Measurements from ENCODE around the gene MMADHC.

The MMADHC gene

DNA sequence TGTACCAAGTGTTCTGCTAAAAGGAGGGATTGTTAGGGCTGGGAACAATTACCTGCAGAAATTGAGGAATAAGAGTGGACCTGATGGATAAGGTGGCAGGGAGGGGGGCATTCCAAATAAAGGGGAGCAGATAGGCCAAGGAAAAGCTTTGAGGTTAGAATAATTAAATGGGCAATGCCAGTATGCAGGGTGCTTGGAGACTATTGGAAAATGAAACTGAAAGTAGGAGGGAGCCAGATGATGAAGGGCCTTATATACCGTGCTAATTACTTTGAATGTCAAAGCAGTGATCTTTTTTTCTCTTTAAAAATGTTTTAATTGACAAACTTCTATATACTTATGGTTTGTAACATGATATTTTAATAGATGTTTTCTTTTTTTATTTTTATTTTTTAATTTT lies 42.9 kb downstream of the MMADHC start:
- no peak for DNase-seq

DNA sequence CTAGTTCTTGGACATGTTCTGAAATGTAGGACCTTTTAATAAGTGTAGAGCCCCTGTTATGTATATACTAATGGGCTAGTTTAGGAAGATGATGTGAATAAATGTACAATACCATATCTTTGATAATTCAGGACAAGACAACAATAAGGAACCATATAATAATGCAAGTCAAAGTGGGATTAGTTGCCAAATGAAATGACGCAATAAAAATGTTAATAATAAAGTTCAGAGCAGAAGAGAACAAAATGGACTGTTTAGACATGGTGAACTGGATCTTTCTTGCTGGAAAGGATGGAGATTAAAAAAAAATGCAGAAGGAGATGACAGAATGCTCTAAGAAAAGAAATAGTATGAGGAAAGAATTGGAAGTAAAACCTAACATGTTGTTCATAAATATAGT lies 43.7 kb downstream of the MMADHC start:
- no peak for DNase-seq

DNA sequence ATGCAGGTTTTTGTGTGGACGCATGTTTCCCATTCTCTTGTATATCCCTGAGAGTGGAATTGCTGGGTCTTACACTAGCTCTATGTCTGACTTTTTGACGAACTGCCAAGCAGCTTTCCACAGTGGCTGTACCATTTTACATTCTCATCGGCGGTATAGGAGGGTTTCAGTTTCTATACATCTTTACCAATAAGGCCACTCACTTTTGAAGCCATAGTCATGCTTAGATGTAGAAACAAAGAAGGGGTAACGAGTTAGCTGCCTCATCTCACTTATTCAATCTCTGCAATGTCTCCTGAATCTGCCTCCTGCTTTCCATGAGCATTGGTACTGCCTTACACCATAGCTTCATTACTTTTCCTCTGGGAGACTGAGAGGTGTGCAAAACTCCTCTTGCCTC lies 47.4 kb downstream of the MMADHC start:
- no peak for DNase-seq

DNA sequence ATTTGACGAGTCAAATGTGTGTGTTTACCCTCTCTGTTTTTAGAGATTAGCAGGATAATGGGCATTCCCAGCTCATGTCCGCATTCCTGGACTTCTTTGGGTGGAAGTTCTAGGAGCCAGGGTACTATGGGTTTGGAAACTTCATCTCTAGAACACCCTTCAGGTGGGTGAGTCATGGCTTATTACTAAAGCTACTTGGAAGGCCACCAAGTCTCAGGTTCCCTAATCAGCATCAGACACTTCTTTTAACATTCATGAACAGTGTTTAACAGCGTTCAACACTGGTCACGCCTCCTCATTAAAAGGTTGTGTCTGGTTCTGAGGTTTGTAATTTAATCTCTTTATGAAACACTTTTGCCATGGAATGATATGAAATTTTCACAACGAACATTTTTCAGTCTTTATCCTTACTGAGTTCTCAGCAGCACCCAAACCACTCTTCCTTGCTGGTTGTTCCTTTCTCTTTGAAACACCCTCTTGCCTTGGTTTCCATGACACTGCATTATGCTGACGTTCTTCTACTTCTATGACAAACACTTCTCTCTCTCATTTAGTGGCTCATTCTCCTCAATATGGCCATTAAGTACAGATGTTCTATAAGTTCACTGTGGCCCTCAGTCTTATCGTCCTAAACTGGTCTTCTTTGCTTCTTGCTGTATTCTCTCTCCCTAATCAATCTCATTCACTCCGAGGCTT lies 49.3 kb downstream of the MMADHC start:
- DNase-seq: peak; percentile 5

DNA sequence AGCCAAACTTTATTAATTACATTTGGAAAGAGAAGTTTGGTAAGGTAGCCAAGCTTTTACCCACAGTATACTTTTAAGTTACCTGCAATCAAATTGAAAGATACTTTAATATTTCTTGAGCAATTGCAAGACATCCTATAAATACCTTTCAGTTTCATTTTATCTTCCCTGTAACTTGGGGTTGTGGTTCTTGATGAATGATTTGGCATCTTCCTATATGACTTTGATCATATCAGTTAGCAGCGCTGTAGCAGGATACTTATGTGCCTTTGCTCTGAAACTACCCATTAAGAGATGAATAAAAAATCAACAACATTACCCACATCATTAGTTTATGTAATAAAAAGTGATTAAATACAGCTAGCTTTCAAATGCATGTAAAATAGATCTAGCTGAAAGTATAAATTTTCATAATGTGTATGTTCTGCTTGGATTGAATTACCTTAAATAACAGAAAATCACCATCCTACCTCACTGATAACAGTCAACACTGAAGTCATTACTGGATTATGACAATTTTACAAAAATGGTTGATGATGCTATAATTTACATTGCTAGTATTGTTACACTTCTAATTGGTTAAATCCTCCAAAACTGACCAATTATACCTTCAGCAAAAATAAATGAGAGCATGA lies 50.4 kb downstream of the MMADHC start:
- DNase-seq: no peak

DNA sequence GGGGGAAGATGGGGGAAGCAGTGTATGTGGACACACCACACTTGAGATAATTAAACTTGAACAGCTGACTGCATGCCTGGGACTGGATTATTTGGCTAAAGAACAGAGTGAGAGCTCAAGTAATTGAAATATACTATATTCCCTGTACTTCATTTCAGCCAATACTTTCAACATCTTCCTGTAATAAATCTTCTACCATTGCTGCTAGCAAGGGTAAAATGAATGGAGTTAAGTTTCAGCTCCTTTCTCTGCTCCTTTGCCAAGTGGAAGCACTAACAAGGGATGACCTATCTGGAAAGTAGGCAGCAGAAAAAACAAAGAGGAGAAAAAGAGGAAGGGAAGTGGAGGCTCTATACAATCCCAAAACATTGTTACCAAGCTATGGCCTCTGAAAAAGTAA lies 50.9 kb downstream of the MMADHC start:
- no peak for DNase-seq

DNA sequence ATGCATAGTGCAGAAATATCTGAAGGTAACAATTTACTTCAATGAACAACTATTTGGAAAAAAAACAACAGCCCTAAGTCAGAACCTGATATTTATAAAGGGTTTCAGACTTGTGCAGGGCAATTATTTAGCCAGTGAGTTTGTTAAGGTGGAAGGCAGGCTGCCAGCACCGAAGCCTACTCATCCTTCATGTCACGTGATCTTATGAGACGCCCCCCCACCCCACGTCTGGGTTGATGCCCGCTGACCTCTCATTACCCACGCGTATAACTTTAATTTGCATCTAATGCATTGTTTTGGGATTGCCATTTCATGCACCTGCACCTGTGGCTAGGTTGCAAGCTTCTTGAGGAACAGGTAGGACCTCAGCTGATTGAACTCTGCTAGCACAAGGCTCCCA lies 52.9 kb downstream of the MMADHC start:
- DNase-seq: no peak

DNA sequence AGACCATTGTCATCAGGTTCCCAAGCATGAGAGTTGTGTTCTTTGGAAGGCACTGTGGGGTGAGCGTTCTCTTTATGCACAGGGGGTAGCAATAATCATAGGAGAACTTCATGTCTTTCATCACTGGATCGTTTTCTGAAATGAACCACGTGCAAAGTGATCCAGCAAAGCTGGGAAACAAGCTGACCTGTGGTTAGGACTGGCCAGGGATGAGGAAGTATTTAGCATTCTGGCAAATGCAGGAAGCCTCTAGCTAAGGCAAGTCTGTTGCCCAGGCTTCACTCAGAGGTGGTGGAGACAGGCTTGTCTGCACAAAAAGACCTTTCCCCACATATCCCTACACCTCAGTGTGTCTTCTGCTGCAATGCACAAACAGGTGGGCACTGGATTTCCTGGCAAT lies 58.6 kb downstream of the MMADHC start:
- DNase-seq: no peak

DNA sequence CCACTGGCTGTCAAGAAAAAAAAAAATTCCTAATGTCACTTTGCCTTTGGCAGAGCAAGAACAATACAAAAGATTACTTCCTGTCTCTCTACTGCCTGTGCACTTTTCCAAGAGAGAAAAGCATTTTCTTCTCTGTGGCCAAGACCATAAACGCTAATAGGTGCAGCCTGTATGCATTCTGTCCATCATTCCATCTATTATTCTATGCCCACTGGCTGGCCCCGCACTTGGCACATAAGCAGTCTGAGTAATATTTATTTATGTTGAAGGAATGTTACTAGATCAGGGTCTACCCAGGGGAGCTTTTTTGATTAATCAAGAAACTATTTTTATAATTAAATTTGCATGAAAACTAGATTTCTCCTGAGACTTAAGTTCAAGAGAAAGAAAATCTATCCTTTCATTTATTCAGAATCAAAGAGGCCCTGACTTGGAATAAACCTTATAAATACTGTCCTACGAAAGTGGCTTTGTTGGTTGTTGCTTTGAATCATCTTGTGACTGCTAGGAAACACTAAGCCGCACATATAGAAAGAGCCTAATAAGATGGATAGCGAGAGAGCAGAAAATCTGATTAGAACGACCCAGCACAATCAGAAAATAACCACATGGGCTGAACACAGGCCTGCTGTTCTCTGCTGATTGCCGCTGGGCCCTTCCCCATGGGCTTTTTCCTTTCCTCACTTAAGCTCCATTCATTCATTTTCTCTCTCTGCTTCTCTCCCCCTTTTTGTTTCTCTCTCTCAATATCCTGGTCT lies 59.4 kb downstream of the MMADHC start:
- DNase-seq: no peak

DNA sequence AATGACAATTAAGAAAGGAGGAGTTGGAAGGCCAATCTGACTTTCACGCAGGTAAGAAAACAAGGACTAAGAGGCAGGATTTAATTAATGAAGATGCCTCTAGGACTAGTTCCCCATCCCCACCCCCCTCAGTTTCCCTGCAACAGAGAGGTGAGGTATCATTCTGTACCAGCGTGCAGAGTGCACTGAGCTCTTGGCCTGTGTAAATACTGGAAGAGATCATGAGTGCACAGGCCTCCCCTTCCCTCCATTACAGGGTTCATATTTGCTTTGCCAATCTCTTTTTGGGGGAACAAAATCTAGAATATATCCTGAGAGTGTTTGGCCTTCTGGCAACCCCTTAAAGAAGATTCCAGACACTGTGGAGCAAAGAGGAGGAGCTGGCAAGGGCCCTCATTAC lies 60.9 kb downstream of the MMADHC start:
- DNase-seq: no peak

DNA sequence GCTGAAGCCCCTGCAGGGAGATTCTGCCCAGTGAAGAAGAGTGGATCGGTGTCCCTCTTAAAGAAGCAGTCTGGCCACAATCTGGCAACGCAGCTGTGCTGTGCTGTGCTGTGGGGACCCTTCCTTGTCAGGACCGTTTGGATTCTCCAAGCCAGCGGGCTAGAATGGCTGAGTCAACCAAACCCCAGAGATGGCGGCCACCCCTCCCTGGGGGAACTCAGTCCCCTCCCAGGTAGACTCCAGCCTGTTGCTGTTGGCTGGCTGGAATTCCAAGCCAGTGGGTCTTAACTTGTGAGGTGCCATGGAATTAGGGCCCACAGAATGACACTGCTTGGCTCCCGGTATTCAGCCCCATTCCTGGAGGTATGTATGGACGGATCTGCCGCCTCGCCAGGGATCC lies 62.3 kb downstream of the MMADHC start:
- no peak for DNase-seq

Data from EL (cell line).